ENCODE data around the gene GGCT. TPM values are rescaled to one million over a fixed set of nuclear protein-coding genes. Genes with fewer than 3 reads are reported as not detected.

The GGCT gene
- total RNA-seq, 3 donors from 2014 or later, result 25.3 to 59.6 (median 44.6) TPM

DNA sequence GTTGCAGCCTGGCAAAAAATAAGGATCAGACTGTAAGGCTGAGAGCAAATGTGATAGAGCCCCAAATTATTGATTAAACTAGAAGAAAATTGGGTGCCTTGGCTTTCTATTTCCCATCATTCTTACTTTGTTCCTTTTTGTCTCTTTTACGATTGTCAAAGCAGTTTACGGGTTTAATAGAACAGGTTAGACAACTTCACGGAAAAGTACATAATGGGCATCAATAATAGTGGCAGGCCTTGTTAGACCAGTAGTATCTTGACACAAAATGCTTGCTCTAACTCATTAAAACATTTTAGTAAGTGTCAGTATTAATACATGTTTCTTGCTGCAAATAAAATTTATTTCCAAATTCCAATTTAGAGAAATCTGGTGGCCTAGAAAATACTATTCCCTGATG is 14.5 kb upstream of the GGCT start:
- DNase-seq (ENCODE audit: low spot score in 2 of 2), result no peak
- Histone ChIP-seq H3K27me3 (no peaks in the 10 kb centered on the region), H3K27ac (peak overlapping the region; percentile 65 to 66), H3K4me1 (peaks cover 0 to 5% of the 10 kb centered on the region in 2 donors), H3K9me3 (no peaks in the 10 kb centered on the region), H3K4me3 (no peak overlapping the region), H3K36me3 (no peaks in the 10 kb centered on the region)
- TF ChIP-seq, protein P1, sequence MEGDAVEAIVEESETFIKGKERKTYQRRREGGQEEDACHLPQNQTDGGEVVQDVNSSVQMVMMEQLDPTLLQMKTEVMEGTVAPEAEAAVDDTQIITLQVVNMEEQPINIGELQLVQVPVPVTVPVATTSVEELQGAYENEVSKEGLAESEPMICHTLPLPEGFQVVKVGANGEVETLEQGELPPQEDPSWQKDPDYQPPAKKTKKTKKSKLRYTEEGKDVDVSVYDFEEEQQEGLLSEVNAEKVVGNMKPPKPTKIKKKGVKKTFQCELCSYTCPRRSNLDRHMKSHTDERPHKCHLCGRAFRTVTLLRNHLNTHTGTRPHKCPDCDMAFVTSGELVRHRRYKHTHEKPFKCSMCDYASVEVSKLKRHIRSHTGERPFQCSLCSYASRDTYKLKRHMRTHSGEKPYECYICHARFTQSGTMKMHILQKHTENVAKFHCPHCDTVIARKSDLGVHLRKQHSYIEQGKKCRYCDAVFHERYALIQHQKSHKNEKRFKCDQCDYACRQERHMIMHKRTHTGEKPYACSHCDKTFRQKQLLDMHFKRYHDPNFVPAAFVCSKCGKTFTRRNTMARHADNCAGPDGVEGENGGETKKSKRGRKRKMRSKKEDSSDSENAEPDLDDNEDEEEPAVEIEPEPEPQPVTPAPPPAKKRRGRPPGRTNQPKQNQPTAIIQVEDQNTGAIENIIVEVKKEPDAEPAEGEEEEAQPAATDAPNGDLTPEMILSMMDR (IDR thresholded peaks at IDR 0.05), result no peak
- TF ChIP-seq POLR2A (IDR thresholded peaks at IDR 0.05) (no peak), POLR2AphosphoS5 (IDR thresholded peaks at IDR 0.05) (no peak)
- intact Hi-C loops (cut with DNase I; ENCODE audit: low total_unique reads), result no loop called here

DNA sequence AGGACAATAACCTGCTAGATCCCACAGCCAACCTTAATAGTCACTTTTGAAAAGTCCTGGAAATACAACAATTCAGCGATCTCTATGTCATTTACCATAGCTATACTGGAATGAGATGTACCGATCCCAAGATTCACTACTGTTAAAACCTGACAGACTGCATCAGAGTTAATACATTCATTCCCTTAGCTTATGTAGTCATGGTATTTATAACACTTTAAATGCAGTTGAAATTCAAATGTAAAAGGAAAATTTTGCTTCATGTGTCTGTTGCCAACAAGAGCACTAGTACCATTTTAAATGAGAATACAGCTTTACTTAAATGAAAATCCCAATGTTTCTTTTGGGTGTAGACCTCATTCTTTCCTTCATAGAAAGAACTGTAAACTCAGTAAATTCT is 11.1 kb upstream of the GGCT start:
- intact Hi-C loops (cut with DNase I; ENCODE audit: low total_unique reads), result no loop called here
- no peak for TF ChIP-seq POLR2A (IDR thresholded peaks at IDR 0.05)
- TF ChIP-seq, protein P1 (IDR thresholded peaks at IDR 0.05), result no peak
- TF ChIP-seq POLR2AphosphoS5 (IDR thresholded peaks at IDR 0.05), result no peak
- no peak overlapping the region for H3K4me3 ChIP-seq

DNA sequence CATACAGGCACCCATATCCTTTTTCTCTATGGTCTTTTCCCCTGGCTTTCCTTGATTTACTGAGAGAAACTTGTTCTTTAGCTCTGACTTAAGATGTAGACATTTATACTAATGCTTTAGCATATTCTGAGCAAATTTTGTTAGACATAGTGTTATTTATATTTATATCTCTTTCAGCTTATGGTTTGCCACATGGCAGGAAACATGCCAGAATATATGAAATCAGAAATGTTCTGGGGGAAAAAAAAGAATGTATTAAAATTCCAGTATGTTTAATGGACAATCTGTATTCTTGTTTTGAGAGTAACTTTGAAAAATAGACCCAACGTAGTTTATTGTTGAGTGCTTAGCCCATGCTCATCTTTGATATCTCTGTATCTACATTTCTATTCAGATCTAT is 10.1 kb upstream of the GGCT start:
- intact Hi-C loops (cut with DNase I; ENCODE audit: low total_unique reads), result no loop called here
- Histone ChIP-seq H3K27me3 (no peaks in the 10 kb centered on the region), H3K4me1 (peaks cover 3 to 10% of the 10 kb centered on the region in 2 donors), H3K27ac (peak overlapping the region in 1 of 2 donors; percentile 14), H3K36me3 (no peaks in the 10 kb centered on the region), H3K9me3 (no peaks in the 10 kb centered on the region), H3K4me3 (no peak overlapping the region)
- no peak for DNase-seq (ENCODE audit: low spot score in 2 of 2)
- TF ChIP-seq POLR2A (IDR thresholded peaks at IDR 0.05) (no peak), POLR2AphosphoS5 (IDR thresholded peaks at IDR 0.05) (no peak)
- TF ChIP-seq, protein P1 (IDR thresholded peaks at IDR 0.05), result no peak

More for the DNA sequence above, 11.1 kb upstream of the GGCT start:
- Histone ChIP-seq H3K36me3 (no peaks in the 10 kb centered on the region), H3K27me3 (no peaks in the 10 kb centered on the region), H3K9me3 (no peaks in the 10 kb centered on the region), H3K27ac (no peak overlapping the region), H3K4me1 (peaks cover 0 to 5% of the 10 kb centered on the region in 2 donors)
- no peak for DNase-seq (ENCODE audit: low spot score in 2 of 2)

DNA sequence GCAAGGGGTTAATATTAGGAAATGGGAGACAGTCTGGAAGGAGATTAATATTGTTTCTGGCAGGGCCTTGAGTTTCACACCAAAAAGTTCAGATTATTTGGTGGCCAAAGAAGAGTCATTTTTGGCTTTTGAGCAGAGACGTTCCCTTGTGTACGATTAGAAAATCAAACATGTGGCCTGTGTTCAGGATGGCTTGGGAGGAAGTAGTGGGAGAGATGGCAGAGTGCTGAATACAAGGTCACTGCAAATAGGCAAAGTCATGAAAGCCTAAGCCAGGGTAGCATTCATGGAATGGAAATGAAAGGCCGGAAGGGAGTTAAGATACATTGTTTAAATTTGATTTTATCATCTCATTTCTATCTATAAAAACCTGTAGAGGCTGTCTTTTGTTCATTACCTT is 9.5 kb upstream of the GGCT start:
- DNase-seq (ENCODE audit: low spot score in 2 of 2), result no peak
- intact Hi-C loops (cut with DNase I; ENCODE audit: low total_unique reads), result no loop called here
- Histone ChIP-seq H3K36me3 (no peaks in the 10 kb centered on the region), H3K4me1 (peaks cover 3 to 10% of the 10 kb centered on the region in 2 donors), H3K9me3 (no peaks in the 10 kb centered on the region), H3K4me3 (no peak overlapping the region), H3K27ac (peak overlapping the region in 1 of 2 donors; percentile 14), H3K27me3 (no peaks in the 10 kb centered on the region)
- TF ChIP-seq, protein P1 (IDR thresholded peaks at IDR 0.05), result no peak
- no peak for TF ChIP-seq POLR2AphosphoS5 (IDR thresholded peaks at IDR 0.05)
- no peak for TF ChIP-seq POLR2A (IDR thresholded peaks at IDR 0.05)

DNA sequence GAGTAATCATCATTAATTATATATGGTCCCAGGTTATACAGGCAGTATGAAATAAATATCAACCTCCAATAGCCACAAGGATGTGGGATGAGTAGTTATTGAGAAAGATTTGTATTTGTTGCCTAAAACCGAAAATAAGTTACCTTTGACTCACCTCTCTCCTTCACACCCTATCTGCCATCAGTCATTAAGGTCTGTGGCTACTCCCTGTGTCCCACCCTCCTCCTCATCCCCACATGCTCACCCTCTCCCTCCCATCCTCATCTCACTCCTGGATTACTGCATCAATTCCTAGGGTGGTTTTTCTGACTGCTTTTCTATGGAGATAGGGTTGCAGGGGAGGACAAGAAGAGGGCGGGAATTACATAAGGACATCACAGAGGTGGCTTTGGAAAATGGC is 9.1 kb upstream of the GGCT start:
- H3K4me3 ChIP-seq, result no peak overlapping the region
- H3K36me3 ChIP-seq, result no peaks in the 10 kb centered on the region
- no peaks in the 10 kb centered on the region for H3K9me3 ChIP-seq
- no peak overlapping the region for H3K27ac ChIP-seq
- peaks cover 3 to 8% of the 10 kb centered on the region in 2 donors for H3K4me1 ChIP-seq
- intact Hi-C loops (cut with DNase I; ENCODE audit: low total_unique reads), result no loop called here
- no peak for DNase-seq (ENCODE audit: low spot score in 2 of 2)
- no peaks in the 10 kb centered on the region for H3K27me3 ChIP-seq
- TF ChIP-seq POLR2AphosphoS5 (IDR thresholded peaks at IDR 0.05), result no peak
- TF ChIP-seq, protein P1 (IDR thresholded peaks at IDR 0.05), result no peak
- no peak for TF ChIP-seq POLR2A (IDR thresholded peaks at IDR 0.05)
